HepG2 (cell line): ENCODE measurements around the gene PPP2R2B. TPM values are rescaled to one million over a fixed set of nuclear protein-coding genes. Genes with fewer than 3 reads are reported as not detected.

Experiments used
- ATAC-seq: fragments of 200-7000 bp; cut with Tn5 transposase; 3 replicates; pipeline ENCODE4 v1.9.1; 2020; ENCODE audit warnings: mild to moderate bottlenecking, moderate library complexity
- BruUV-seq: library from RNA; stranded (reverse); fragments of 400-500 nt; replicated peaks from 2 replicates; lab custom pipeline; 2021; lab: Mats Ljungman, UMichigan
- CTCF ChIA-PET: fragments of 300-600 bp; formaldehyde crosslinking; extraction: SDS; loops from one replicate; lab custom pipeline; 2021; ENCODE audit warnings: low total read pairs, inconsistent platforms, low intra/inter-chr PET ratio; lab: Yijun Ruan, JAX
- POLR2A ChIA-PET: fragments of 350-600 bp; sonication (Branson Sonifier 250); formaldehyde crosslinking; loops from one replicate; lab custom pipeline; 2020; ENCODE audit warnings: antibody characterized with exemption, inconsistent platforms; lab: Yijun Ruan, JAX
- DNase-seq: peaks from one replicate; pipeline ENCODE4 v3.0.0-alpha.2; 2015; ENCODE audit warnings: low spot score
- FAIRE-seq: peaks from 3 replicates; lab custom pipeline; 2011; peaks lifted over from hg19 to GRCh38; lab: Jason Lieb, UNC
- H2AFZ ChIP-seq: one replicate; pipeline ENCODE4 v1.6.1; 2011; ENCODE audit warnings: low read length, inconsistent platforms
- H3K27ac ChIP-seq: fragments of 300-600 bp; 3 replicates; pipeline ENCODE4 v1.8.0; 2011; ENCODE audit warnings: mixed run types, mild to moderate bottlenecking, mixed read lengths, low read length, inconsistent platforms; ENCODE audit not compliant: insufficient read depth; ENCODE audit errors: extremely low read length
- H3K27me3 ChIP-seq, 2 experiments: fragments of 200-600 bp in 1 of 2; 2 replicates in 1 of 2; 3 replicates in 1 of 2; pipeline versions ENCODE4 v1.6.0 to v1.8.0; 2011; ENCODE audit warnings: low read length in 2 of 2, mild to moderate bottlenecking in 2 of 2, moderate library complexity in 2 of 2, inconsistent platforms in 1 of 2; ENCODE audit not compliant: insufficient read depth in 2 of 2, control insufficient read depth in 1 of 2
- H3K36me3 ChIP-seq, 2 experiments: fragments of 200-600 bp in 1 of 2; replicated peaks in 1 of 2; 2 replicates in 1 of 2; 3 replicates in 1 of 2; pipeline versions ENCODE4 v1.5.1 to v1.8.0; 2011; ENCODE audit warnings: low read length in 2 of 2, inconsistent platforms in 1 of 2; ENCODE audit not compliant: insufficient read depth in 2 of 2, control insufficient read depth in 1 of 2
- H3K4me1 ChIP-seq: 2 replicates; pipeline ENCODE4 v1.5.1; 2012; ENCODE audit warnings: low read length, inconsistent platforms; ENCODE audit not compliant: insufficient read depth
- H3K4me2 ChIP-seq: 2 replicates; pipeline ENCODE4 v1.6.0; 2011; ENCODE audit warnings: low read depth, low read length, inconsistent platforms
- H3K4me3 ChIP-seq, 3 experiments: fragments of 200-600 bp in 1 of 3; sonication (generic), shearing (Covaris generic) in 1 of 3; replicated peaks in 1 of 3; 2 replicates each; pipeline ENCODE4 v1.5.1; 2011 to 2016; ENCODE audit warnings: low read length in 3 of 3, inconsistent platforms in 2 of 3, low read depth in 2 of 3, mild to moderate bottlenecking in 2 of 3, control low read depth in 1 of 3, mixed read lengths in 1 of 3; ENCODE audit not compliant: insufficient read depth in 1 of 3
- H3K79me2 ChIP-seq: one replicate; pipeline ENCODE4 v1.6.1; 2011; ENCODE audit warnings: low read length, inconsistent platforms; ENCODE audit not compliant: insufficient read depth
- H3K9ac ChIP-seq: 2 replicates; pipeline ENCODE4 v1.6.0; 2011; ENCODE audit warnings: mild to moderate bottlenecking, low read depth, low read length, inconsistent platforms; ENCODE audit not compliant: insufficient read depth
- H3K9me3 ChIP-seq: 2 replicates; pipeline ENCODE4 v1.5.1; 2012; ENCODE audit warnings: mild to moderate bottlenecking, low read length
- H4K20me1 ChIP-seq: 2 replicates; pipeline ENCODE4 v1.6.0; 2011; ENCODE audit warnings: inconsistent platforms, mild to moderate bottlenecking, low read length, moderate library complexity; ENCODE audit not compliant: insufficient read depth
- CHD2 ChIP-seq: IDR thresholded peaks from 2 replicates; pipeline ENCODE4 v1.6.1; 2011; ENCODE audit warnings: low read depth, low read length, improper control_type of control experiment
- FIP1L1 ChIP-seq: fragments of 200-400 bp; formaldehyde crosslinking; IDR thresholded peaks from 2 replicates; pipeline ENCODE4 v1.6.1; 2018; ENCODE audit warnings: low read depth, mild to moderate bottlenecking, low read length, moderate library complexity, borderline replicate concordance; ENCODE audit not compliant: insufficient read depth
- FOXJ3 ChIP-seq: sonication (generic); formaldehyde crosslinking; IDR thresholded peaks from 2 replicates; pipeline ENCODE4 v1.4.0; 2020; ENCODE audit warnings: missing genetic modification reagents, mild to moderate bottlenecking, borderline replicate concordance
- GTF2F1 ChIP-seq: fragments of 150-350 bp; IDR thresholded peaks from 2 replicates; pipeline ENCODE4 v1.6.1; 2014; ENCODE audit warnings: low read length
- KLF9 ChIP-seq: IDR thresholded peaks from 2 replicates; pipeline ENCODE4 v1.6.1; 2016; ENCODE audit warnings: low read depth
- KMT2A ChIP-seq: sonication (generic); formaldehyde crosslinking; IDR thresholded peaks from 2 replicates; pipeline ENCODE4 v1.4.0; 2020; ENCODE audit warnings: missing genetic modification reagents
- MAF1 ChIP-seq: sonication (generic); formaldehyde crosslinking; IDR thresholded peaks from 2 replicates; pipeline ENCODE4 v1.5.0; 2020; ENCODE audit warnings: missing genetic modification reagents, borderline replicate concordance
- PRMT3 ChIP-seq: sonication (generic); formaldehyde crosslinking; IDR thresholded peaks from 2 replicates; pipeline ENCODE4 v1.8.1; 2022; ENCODE audit warnings: low read depth, mild to moderate bottlenecking, moderate library complexity, missing genetic modification reagents, borderline replicate concordance
- ZFP1 ChIP-seq: IDR thresholded peaks from 2 replicates; pipeline ENCODE4 v1.6.1; 2016
- ZFP90 ChIP-seq: sonication (generic); formaldehyde crosslinking; IDR thresholded peaks from 2 replicates; pipeline ENCODE4 v1.8.0; 2022; ENCODE audit warnings: missing genetic modification reagents, mild to moderate bottlenecking, inconsistent platforms, borderline replicate concordance
- ZFYVE20 ChIP-seq: sonication (generic); formaldehyde crosslinking; IDR thresholded peaks from 2 replicates; pipeline ENCODE4 v1.8.0; 2023; ENCODE audit warnings: low read depth, mild to moderate bottlenecking, moderate library complexity, missing genetic modification reagents, borderline replicate concordance
- ZNF12 ChIP-seq: sonication (generic); formaldehyde crosslinking; IDR thresholded peaks from 2 replicates; pipeline ENCODE4 v1.5.0; 2020; ENCODE audit warnings: missing genetic modification reagents
- ZNF121 ChIP-seq: sonication (generic); formaldehyde crosslinking; IDR thresholded peaks from 2 replicates; pipeline ENCODE4 v1.5.0; 2020; ENCODE audit warnings: mild to moderate bottlenecking, missing genetic modification reagents
- ZNF230 ChIP-seq: sonication (generic); formaldehyde crosslinking; IDR thresholded peaks from 2 replicates; pipeline ENCODE4 v1.4.0; 2020; ENCODE audit warnings: mild to moderate bottlenecking, missing genetic modification reagents
- ZNF350 ChIP-seq: sonication (generic); formaldehyde crosslinking; IDR thresholded peaks from 2 replicates; pipeline ENCODE4 v1.4.0; 2020; ENCODE audit warnings: mild to moderate bottlenecking, low read depth, missing genetic modification reagents, borderline replicate concordance
- ZNF558 ChIP-seq: sonication (generic); formaldehyde crosslinking; IDR thresholded peaks from 2 replicates; pipeline ENCODE4 v1.9.0; 2022; ENCODE audit warnings: mild to moderate bottlenecking, missing genetic modification reagents, borderline replicate concordance
- WGBS: methylation state at CpG from one replicate; pipeline ENCODE4 v1.1.6; 2017; ENCODE audit warnings: low lambda C conversion rate; 5-methylcytosine and 5-hydroxymethylcytosine counted together
- in situ Hi-C: cut with HindIII; loops from 2 replicates; pipeline ENCODE4 v1.10.0; 2017; ENCODE audit warnings: low pct_unique_long_range_greater_than_20kb; ENCODE audit not compliant: extremely low pct_ligation_motif_present
- intact Hi-C: fragments of 100-400 bp; cut with micrococcal nuclease; formaldehyde crosslinking; loops from one replicate; pipeline ENCODE4 v1.10.0; 2022; ENCODE audit not compliant: unreplicated experiment
- polyA plus RNA-seq, 8 experiments: library from polyadenylated mRNA; depleted of rRNA in 3 of 8; stranded (reverse) in 7 of 8; unstranded in 1 of 8; fragments of >200 nt; fragmentation: Illumina TruSeq in 4 of 8; extraction: Trizol in 4 of 8; gene quantifications; 2 replicates each; pipeline versions ENCODE4 v1.2.1 to v1.2.3, GENCODE V29; 2011 to 2016; ENCODE audit warnings: low read depth in 4 of 8, missing spikeins in 1 of 8, mixed read lengths in 1 of 8; ENCODE audit not compliant: insufficient read depth in 1 of 8
- total RNA-seq, 5 experiments: library from RNA; depleted of rRNA; stranded (reverse); fragments of >200 nt; fragmentation: Illumina TruSeq; extraction: Trizol; gene quantifications; 2 replicates each; pipeline ENCODE4 v1.2.3, GENCODE V29; 2016; ENCODE audit warnings: low read depth in 1 of 5
- TF ChIP-seq, protein P1 (sequence below): sonication (generic); formaldehyde crosslinking; IDR thresholded peaks from 2 replicates; pipeline ENCODE4 v1.4.0; 2020; ENCODE audit warnings: missing genetic modification reagents

Gene PPP2R2B
- total and polyA plus RNA-seq, 2 of the 13 experiments (the other 11 are each of a cell fraction or from before 2014, with no cell fraction given) = not detected

DNA sequence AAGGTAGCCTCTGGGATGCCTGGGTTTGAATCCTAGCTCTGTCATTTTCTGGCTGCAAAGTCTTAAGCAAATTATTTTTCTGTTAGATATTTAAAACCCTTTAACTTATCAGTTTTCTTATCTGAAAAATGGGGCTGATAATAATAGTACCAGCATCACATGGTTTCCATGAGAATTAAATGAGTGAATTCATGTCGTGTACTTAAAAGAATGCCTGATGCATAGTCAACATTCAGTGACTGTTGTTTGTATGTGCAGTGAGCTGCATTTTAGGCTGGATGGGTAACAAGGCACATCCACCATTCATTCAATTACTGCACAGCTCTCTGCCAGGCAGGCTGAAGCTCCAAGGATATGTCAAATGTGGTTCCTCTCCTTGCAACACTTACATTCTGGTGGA, 122.0 kb downstream of the PPP2R2B start:
- Histone ChIP-seq H3K27ac (no peak overlapping the region), H3K9ac (no peak overlapping the region), H3K4me3 (no peak overlapping the region), H3K4me2 (no peak overlapping the region), H3K9me3 (no peaks in the 10 kb centered on the region)
- intact Hi-C loops = no loop called here
- WGBS = 0% methylated on average over 1 of the region's 1 CpG
- no TSS peak for BruUV-seq
- TF ChIP-seq ZFYVE20 (no peak), KLF9 (CRISPR knock-in tag) (no peak), KMT2A (CRISPR knock-in tag) (no peak), FOXJ3 (CRISPR knock-in tag) (no peak), GTF2F1 (no peak), MAF1 (CRISPR knock-in tag) (no peak), ZFP90 (no peak)
- TF ChIP-seq, protein P1, sequence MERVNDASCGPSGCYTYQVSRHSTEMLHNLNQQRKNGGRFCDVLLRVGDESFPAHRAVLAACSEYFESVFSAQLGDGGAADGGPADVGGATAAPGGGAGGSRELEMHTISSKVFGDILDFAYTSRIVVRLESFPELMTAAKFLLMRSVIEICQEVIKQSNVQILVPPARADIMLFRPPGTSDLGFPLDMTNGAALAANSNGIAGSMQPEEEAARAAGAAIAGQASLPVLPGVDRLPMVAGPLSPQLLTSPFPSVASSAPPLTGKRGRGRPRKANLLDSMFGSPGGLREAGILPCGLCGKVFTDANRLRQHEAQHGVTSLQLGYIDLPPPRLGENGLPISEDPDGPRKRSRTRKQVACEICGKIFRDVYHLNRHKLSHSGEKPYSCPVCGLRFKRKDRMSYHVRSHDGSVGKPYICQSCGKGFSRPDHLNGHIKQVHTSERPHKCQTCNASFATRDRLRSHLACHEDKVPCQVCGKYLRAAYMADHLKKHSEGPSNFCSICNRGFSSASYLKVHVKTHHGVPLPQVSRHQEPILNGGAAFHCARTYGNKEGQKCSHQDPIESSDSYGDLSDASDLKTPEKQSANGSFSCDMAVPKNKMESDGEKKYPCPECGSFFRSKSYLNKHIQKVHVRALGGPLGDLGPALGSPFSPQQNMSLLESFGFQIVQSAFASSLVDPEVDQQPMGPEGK (CRISPR knock-in tag) = no peak
- TF ChIP-seq, all 625 proteins: peak for 0
- no peaks in the 10 kb centered on the region for H3K27me3 ChIP-seq
- H4K20me1 ChIP-seq = no peaks in the 10 kb centered on the region
- ATAC-seq (no peak), FAIRE-seq (no peak), DNase-seq (no peak)
- ChIA-PET CTCF (no interaction called here), POLR2A (no interaction called here)
- H3K36me3 ChIP-seq = no peaks in the 10 kb centered on the region
- no peaks in the 10 kb centered on the region for H3K79me2 ChIP-seq
- in situ Hi-C loops = no loop called here
- no peak overlapping the region for H2AFZ ChIP-seq
- no peaks in the 10 kb centered on the region for H3K4me1 ChIP-seq

DNA sequence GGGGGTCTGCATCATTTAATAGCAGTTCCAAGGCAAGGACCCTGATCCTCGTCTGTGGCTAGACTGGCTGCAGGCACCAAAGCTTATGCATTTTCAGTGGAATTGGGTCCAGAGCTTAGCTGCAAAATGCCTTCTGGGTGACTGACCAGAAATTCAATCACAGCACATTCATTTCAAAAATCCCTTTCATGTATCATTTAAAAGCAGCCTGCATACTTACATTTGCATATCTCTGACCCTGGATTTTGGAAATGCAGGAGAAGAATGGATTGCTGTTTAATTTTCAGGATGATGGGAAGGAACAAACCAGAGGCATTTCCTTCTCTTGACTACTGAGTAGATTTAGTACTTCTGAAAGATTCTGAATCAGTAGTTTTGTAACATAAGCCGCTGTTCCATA, 122.8 kb downstream of the PPP2R2B start:
- WGBS = 47% methylated on average over 2 of the region's 2 CpGs
- no peaks in the 10 kb centered on the region for H3K27me3 ChIP-seq
- intact Hi-C loops (no loop called here), in situ Hi-C loops (no loop called here)
- FAIRE-seq (no peak), DNase-seq (no peak), ATAC-seq (no peak)
- no peaks in the 10 kb centered on the region for H3K4me1 ChIP-seq
- no peak overlapping the region for H2AFZ ChIP-seq
- no peaks in the 10 kb centered on the region for H3K9me3 ChIP-seq
- H4K20me1 ChIP-seq = no peaks in the 10 kb centered on the region
- ChIA-PET POLR2A (no interaction called here), CTCF (no interaction called here)
- no peak overlapping the region for H3K27ac ChIP-seq
- H3K36me3 ChIP-seq = no peaks in the 10 kb centered on the region
- BruUV-seq = no TSS peak
- no peak overlapping the region for H3K9ac ChIP-seq
- H3K79me2 ChIP-seq = no peaks in the 10 kb centered on the region
- H3K4me2 ChIP-seq = no peak overlapping the region
- H3K4me3 ChIP-seq = no peak overlapping the region
- TF ChIP-seq FIP1L1 (no peak), ZNF121 (CRISPR knock-in tag) (no peak), ZNF558 (CRISPR knock-in tag) (no peak), ZNF12 (CRISPR knock-in tag) (no peak), ZNF230 (CRISPR knock-in tag) (no peak), ZFP1 (CRISPR knock-in tag) (no peak), ZNF350 (no peak), CHD2 (no peak), PRMT3 (CRISPR knock-in tag) (no peak)
